ENCODE measurements around the gene ECT2L.

- TF ChIP-seq, protein P1, sequence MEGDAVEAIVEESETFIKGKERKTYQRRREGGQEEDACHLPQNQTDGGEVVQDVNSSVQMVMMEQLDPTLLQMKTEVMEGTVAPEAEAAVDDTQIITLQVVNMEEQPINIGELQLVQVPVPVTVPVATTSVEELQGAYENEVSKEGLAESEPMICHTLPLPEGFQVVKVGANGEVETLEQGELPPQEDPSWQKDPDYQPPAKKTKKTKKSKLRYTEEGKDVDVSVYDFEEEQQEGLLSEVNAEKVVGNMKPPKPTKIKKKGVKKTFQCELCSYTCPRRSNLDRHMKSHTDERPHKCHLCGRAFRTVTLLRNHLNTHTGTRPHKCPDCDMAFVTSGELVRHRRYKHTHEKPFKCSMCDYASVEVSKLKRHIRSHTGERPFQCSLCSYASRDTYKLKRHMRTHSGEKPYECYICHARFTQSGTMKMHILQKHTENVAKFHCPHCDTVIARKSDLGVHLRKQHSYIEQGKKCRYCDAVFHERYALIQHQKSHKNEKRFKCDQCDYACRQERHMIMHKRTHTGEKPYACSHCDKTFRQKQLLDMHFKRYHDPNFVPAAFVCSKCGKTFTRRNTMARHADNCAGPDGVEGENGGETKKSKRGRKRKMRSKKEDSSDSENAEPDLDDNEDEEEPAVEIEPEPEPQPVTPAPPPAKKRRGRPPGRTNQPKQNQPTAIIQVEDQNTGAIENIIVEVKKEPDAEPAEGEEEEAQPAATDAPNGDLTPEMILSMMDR (conservative IDR thresholded peaks at IDR 0.05) = no peak
- TF ChIP-seq EZH2 (IDR thresholded peaks at IDR 0.05; ENCODE audit: low read depth) = no peak
Observed at GRCh38 chr6:138943089-138943625, 147.3 kb downstream of the ECT2L start.

Data from PC-9 (cell line).